Fibroblast of pulmonary artery (primary cell): ENCODE results near the gene REG3A.

Experiments used
- DNase-seq: peaks from one replicate; pipeline ENCODE4 v3.0.0-alpha.2; 2010; ENCODE audit warnings: low read depth
- H3K4me3 ChIP-seq: replicated peaks from 2 replicates; pipeline ENCODE4 v1.5.1; 2011; ENCODE audit warnings: low read depth, mild to moderate bottlenecking, control low read depth, low read length, moderate library complexity
- TF ChIP-seq, protein P1 (sequence below): IDR thresholded peaks from 2 replicates; pipeline ENCODE4 v1.5.1; 2011; ENCODE audit warnings: mild to moderate bottlenecking, control low read depth, low read length, inconsistent platforms; ENCODE audit errors: missing control alignments

REG3A gene

DNA sequence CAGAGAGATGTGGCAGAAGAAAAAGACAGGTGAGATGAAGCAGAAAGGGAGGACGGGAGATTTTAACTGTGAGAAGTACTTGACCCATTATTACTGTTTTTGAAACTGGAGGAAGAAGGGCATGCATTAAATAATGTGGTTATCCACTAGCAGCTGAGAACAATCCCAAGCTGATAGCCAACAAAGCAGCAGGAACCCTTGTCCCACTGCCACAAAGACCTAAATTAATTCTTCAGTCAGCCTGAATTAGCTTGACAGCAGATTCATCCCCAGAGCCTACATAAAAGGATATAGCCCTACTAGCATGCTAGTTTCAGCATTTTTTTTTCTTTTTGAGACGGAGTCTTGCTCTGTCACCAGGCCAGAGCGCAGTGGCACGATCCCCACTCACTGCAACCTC lies 19.5 kb upstream of the REG3A start:
- TF ChIP-seq, protein P1, sequence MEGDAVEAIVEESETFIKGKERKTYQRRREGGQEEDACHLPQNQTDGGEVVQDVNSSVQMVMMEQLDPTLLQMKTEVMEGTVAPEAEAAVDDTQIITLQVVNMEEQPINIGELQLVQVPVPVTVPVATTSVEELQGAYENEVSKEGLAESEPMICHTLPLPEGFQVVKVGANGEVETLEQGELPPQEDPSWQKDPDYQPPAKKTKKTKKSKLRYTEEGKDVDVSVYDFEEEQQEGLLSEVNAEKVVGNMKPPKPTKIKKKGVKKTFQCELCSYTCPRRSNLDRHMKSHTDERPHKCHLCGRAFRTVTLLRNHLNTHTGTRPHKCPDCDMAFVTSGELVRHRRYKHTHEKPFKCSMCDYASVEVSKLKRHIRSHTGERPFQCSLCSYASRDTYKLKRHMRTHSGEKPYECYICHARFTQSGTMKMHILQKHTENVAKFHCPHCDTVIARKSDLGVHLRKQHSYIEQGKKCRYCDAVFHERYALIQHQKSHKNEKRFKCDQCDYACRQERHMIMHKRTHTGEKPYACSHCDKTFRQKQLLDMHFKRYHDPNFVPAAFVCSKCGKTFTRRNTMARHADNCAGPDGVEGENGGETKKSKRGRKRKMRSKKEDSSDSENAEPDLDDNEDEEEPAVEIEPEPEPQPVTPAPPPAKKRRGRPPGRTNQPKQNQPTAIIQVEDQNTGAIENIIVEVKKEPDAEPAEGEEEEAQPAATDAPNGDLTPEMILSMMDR, result no peak
- H3K4me3 ChIP-seq, result no peak overlapping the region
- no peak for DNase-seq

DNA sequence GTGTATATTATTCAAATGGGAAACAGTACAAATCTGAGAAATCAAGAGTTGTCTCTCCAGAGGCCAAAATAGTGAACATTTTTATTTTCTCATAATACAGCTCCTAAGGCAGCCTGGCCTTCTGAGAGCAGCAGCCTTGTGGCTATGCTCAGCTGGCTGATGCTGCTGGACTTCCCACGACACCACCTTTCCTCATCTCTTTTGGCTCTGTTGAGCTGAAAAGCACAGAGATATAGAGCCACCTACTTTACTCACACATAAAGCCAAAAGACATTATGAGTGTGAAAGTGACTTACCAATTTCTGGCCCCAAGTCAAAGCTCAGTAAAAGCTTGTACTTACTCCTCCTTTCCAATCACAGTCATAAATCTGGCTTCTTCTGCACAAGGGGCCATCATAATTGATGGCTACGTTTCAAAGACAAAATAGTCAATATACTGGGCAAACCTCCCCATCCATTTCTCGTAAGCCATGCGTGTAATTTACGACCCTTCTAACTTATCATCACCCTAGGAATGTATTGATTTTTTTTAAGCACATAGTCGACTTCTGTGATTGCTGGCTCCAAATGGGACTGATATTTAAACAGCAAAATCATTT lies 18.6 kb upstream of the REG3A start:
- TF ChIP-seq, protein P1, result no peak
- no peak for DNase-seq
- no peak overlapping the region for H3K4me3 ChIP-seq

DNA sequence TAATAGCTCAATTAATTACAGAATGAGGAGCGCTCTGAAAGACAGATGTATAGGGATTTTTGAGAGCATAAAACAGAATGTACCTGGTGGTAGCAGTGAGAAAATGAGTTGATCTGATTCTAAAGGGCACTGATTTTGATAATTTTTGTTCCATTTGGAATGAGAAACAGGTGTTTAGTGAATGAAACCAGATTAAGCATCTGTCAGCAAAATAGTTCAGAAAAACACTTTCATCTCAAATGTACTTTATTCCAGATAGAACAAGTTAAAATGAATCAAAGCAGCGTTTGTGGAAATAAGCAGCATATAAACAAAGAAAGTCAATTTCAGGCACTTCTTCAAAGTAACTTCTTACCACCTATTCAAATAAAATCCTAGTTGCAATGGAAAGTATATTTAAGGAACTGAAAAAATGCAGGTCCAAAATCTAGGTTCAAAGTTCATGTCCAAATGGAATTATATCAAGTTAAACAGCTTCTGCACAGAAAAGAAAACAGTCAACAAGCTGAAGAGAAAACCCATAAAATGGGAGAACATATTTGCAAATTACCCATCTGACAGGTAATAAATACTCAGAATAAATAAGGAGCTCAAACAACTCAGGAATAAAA lies 11.9 kb upstream of the REG3A start:
- DNase-seq, result no peak

DNA sequence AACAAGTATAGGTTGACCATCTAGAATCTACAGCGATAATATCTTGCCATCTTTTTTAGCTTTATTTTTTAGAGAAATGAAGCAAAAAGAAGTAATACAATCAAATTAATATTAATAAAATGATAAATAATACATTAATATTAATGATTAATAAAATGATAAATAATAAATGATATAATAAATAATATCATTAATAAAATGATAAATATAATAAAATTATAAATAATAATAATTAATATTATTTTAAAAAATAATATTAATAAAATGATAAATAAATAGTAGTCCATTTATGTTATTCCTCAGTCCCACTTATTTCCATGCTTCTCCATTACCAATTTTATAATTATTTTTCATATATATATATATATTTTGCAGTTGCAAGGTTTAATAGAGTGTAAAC lies 3.2 kb upstream of the REG3A start:
- TF ChIP-seq, protein P1, result no peak
- H3K4me3 ChIP-seq, result no peak overlapping the region
- no peak for DNase-seq

More for the DNA sequence above, 11.9 kb upstream of the REG3A start:
- TF ChIP-seq, protein P1, result no peak
- H3K4me3 ChIP-seq, result no peak overlapping the region

DNA sequence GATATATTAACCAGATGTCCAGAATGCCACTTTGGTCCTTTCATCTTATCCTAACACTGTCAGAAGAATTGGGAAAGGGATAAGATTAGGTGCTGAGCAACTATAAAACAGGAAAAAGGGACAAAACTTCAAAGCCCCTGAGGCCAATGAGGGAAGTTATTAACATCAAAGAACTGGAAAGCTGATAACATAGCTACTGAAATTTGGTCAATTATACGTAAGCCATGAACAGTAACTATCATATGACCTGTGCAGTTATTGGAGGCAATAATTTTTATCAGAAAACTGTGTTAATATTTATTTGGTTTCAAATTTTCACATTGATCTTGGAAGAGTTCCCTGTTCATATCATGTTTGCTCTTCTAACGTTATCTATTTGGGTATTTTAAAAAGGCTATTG lies 2.6 kb upstream of the REG3A start:
- TF ChIP-seq, protein P1, result no peak
- DNase-seq, result no peak
- H3K4me3 ChIP-seq, result no peak overlapping the region

DNA sequence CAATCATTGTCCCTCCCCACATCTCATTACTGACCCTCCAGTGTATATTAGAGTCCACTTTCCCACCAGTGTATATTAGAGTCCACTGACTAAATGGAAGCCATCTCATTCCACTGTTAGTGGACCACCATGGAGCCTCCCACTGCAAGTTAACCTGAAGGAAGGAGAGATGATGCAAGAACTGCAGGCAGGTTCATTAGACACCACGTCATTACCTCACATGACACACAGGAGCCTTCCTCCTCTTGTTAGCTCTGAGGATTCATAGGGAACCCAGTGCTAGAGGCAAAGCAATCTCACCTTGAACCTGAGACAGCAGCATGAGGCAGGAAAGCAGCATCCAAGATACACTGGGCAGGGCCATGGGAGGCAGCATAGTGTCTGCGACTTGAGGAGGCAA lies 523 bp downstream of the REG3A start:
- H3K4me3 ChIP-seq, result no peak overlapping the region
- TF ChIP-seq, protein P1, result no peak
- no peak for DNase-seq

DNA sequence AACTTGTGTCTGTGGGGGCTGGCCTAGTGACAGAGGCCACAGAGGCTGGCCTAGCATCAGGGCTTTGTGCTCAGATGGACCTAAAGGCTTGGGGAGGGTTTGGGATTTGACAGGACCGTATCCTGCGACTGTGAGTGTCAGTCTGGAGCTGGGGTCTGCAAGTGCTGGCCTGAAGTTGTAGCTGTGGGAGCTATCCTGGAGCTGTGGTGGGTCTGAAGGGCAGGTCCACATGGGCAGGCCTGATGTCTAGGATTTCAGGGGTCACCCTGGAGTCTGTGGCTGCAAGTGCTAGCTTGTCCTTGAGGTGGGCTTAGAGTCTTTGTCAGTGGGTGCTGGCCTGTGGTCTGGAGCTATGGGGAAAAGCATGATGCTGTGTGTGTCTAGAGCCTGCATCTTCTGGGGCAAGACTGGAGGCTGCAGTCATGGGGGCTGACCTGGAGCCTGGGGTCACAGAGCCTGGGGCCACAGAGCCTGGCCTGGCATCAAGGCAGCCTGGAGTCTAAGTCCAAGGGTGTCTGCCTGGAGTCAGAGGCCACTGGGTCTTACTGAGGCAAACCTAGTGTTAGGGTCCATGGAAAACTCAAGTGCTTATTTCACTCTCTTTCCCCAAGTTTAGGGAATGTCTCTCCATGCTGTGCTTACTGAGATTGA lies 3.6 kb downstream of the REG3A start:
- H3K4me3 ChIP-seq, result no peak overlapping the region
- DNase-seq, result no peak
- TF ChIP-seq, protein P1, result no peak
